Sigmoid colon (tissue), 4 donors: ENCODE results near the gene CEP70.

Experiments used
- CTCF ChIP-seq, 4 experiments: fragments of 450-650 bp in 3 of 4; fragments of 200-600 bp in 1 of 4; IDR thresholded peaks; one replicate each; pipeline ENCODE4 v1.5.1; 2016 to 2019; ENCODE audit warnings: antibody characterized with exemption in 4 of 4, mild to moderate bottlenecking in 3 of 4, moderate library complexity in 2 of 4
- POLR2A ChIP-seq, 2 donors: fragments of 450-650 bp; IDR thresholded peaks; one replicate each; pipeline ENCODE4 v1.6.1; 2016; ENCODE audit warnings: antibody characterized with exemption in 2 of 2, mild to moderate bottlenecking in 2 of 2, moderate library complexity in 2 of 2
- POLR2AphosphoS5 ChIP-seq, 4 donors: sonication (generic); formaldehyde crosslinking; IDR thresholded peaks; one replicate each; pipeline ENCODE4 v1.6.1; 2017; ENCODE audit warnings: antibody characterized with exemption in 4 of 4

GRCh38 chr3:138448631-138449030, 145.4 kb downstream of the CEP70 start:
- no peak for TF ChIP-seq CTCF (IDR thresholded peaks at IDR 0.05)
- no peak for TF ChIP-seq POLR2AphosphoS5 (IDR thresholded peaks at IDR 0.05)
- no peak for TF ChIP-seq POLR2A (IDR thresholded peaks at IDR 0.05)
